Gastrocnemius medialis (tissue), 4 donors: ENCODE results near the gene SLC2A1. TPM values are rescaled to one million over a fixed set of nuclear protein-coding genes. Genes with fewer than 3 reads are reported as not detected.

Source experiments
- ATAC-seq, 2 donors: fragments of 150-250 bp; one replicate each; pipeline ENCODE4 v1.9.1; 2016
- DNase-seq, 2 donors: peaks; one replicate each; pipeline ENCODE4 v3.0.0-alpha.2; 2019
- H3K27ac ChIP-seq, 4 donors: fragments of 200-600 bp; sonication (generic); 1 replicate in 1 of 4; 2 replicates in 3 of 4; pipeline ENCODE4 v1.5.1; 2016 to 2018; ENCODE audit warnings: mild to moderate bottlenecking in 2 of 4, moderate library complexity in 1 of 4
- H3K27me3 ChIP-seq, 3 donors: fragments of 200-600 bp; sonication (generic) in 2 of 3; 1 replicate in 1 of 3; 2 replicates in 2 of 3; pipeline versions ENCODE4 v1.5.1 to v1.6.0; 2016 to 2019; ENCODE audit warnings: mild to moderate bottlenecking in 1 of 3, moderate library complexity in 1 of 3
- H3K36me3 ChIP-seq, 2 donors: fragments of 200-600 bp; sonication (generic) in 1 of 2; one replicate each; pipeline ENCODE4 v1.5.1; 2017 to 2018
- H3K4me1 ChIP-seq, 2 donors: fragments of 200-600 bp; sonication (generic) in 1 of 2; one replicate each; pipeline ENCODE4 v1.5.1; 2016 to 2017; ENCODE audit warnings: mild to moderate bottlenecking in 2 of 2
- H3K4me3 ChIP-seq, 4 donors: fragments of 200-600 bp; sonication (generic) in 3 of 4; 1 replicate in 1 of 4; 2 replicates in 3 of 4; pipeline ENCODE4 v1.5.1; 2016 to 2019; ENCODE audit warnings: mild to moderate bottlenecking in 2 of 4
- H3K9me3 ChIP-seq, 3 donors: fragments of 200-600 bp; sonication (generic) in 2 of 3; 1 replicate in 1 of 3; 2 replicates in 2 of 3; pipeline ENCODE4 v1.5.1; 2016 to 2019
- CTCF ChIP-seq, 5 experiments: fragments of 450-650 bp in 3 of 5; fragments of 200-600 bp in 2 of 5; sonication (generic) in 2 of 5; IDR thresholded peaks in 4 of 5; conservative IDR thresholded peaks in 1 of 5; 1 replicate in 4 of 5; 2 replicates in 1 of 5; pipeline ENCODE4 v1.5.1; 2016 to 2019; ENCODE audit warnings: antibody characterized with exemption in 5 of 5, mild to moderate bottlenecking in 3 of 5, moderate library complexity in 3 of 5
- POLR2A ChIP-seq, 2 donors: fragments of 450-650 bp; IDR thresholded peaks; one replicate each; pipeline ENCODE4 v1.6.1; 2017; ENCODE audit warnings: antibody characterized with exemption in 2 of 2, mild to moderate bottlenecking in 2 of 2, moderate library complexity in 2 of 2
- in situ Hi-C, 4 donors: fragments of 200-750 bp; cut with MboI; loops; one replicate each; pipeline versions ENCODE4 v1.15.0 to v1.8.0; 2017; ENCODE audit warnings: low sequenced_read_pairs in 4 of 4
- intact Hi-C: fragments of 100-400 bp; cut with DNase I; formaldehyde crosslinking; loops from one replicate; pipeline ENCODE4 v1.15.1; 2023; ENCODE audit warnings: low total_unique reads
- total RNA-seq, 4 donors: library from RNA; depleted of rRNA; stranded (reverse); fragments of >200 nt; gene quantifications; one replicate each; pipeline versions ENCODE4 v1.1.0 to v1.2.3, GENCODE V29; 2016

SLC2A1 gene
- total RNA-seq, 4 donors from 2014 or later: 6.3 to 16.1 (median 9.4) TPM

- no peaks in the 10 kb centered on the region for H3K9me3 ChIP-seq
- intact Hi-C loops: no loop called here
- no peak for DNase-seq
- no peaks in the 10 kb centered on the region for H3K36me3 ChIP-seq
- H3K27me3 ChIP-seq: peaks cover 16 to 37% (median 26%) of the 10 kb centered on the region in 3 donors
- no peaks in the 10 kb centered on the region for H3K4me1 ChIP-seq
- ATAC-seq: no peak
- in situ Hi-C loops: no loop called here
- H3K27ac ChIP-seq: no peak overlapping the region
- TF ChIP-seq CTCF (IDR thresholded peaks at IDR 0.05 in 4 of 5, conservative IDR thresholded peaks at IDR 0.05 in 1 of 5): no peak
- TF ChIP-seq POLR2A (IDR thresholded peaks at IDR 0.05): no peak
- no peak overlapping the region for H3K4me3 ChIP-seq
Observed at GRCh38 chr1:42965378-42965777, 6.7 kb upstream of the SLC2A1 start.

GRCh38 chr1:42964044-42964812 lies 5.6 kb upstream of the SLC2A1 start:
- in situ Hi-C loops (no loop called here), intact Hi-C loops (no loop called here)
- Histone ChIP-seq H3K36me3 (no peaks in the 10 kb centered on the region), H3K4me1 (peaks cover 2 to 5% of the 10 kb centered on the region in 2 donors), H3K9me3 (no peaks in the 10 kb centered on the region), H3K27ac (no peak overlapping the region), H3K27me3 (peaks cover 28 to 46% (median 37%) of the 10 kb centered on the region in 3 donors), H3K4me3 (no peak overlapping the region)
- ATAC-seq (no peak), DNase-seq (no peak)
- TF ChIP-seq POLR2A (IDR thresholded peaks at IDR 0.05): no peak

- intact Hi-C loops: no loop called here
- no peak for TF ChIP-seq POLR2A (IDR thresholded peaks at IDR 0.05)
- no peak for TF ChIP-seq CTCF (IDR thresholded peaks at IDR 0.05 in 4 of 5, conservative IDR thresholded peaks at IDR 0.05 in 1 of 5)
- H3K36me3 ChIP-seq: no peaks in the 10 kb centered on the region
- in situ Hi-C loops: no loop called here
- H3K4me1 ChIP-seq: peaks cover 5 to 9% of the 10 kb centered on the region in 2 donors
- no peak for ATAC-seq
- DNase-seq: no peak
- H3K9me3 ChIP-seq: no peaks in the 10 kb centered on the region
- no peak overlapping the region for H3K27ac ChIP-seq
- peaks cover 35 to 52% (median 44%) of the 10 kb centered on the region in 3 donors for H3K27me3 ChIP-seq
- no peak overlapping the region for H3K4me3 ChIP-seq
Observed at GRCh38 chr1:42963378-42964043, 4.8 kb upstream of the SLC2A1 start.

- DNase-seq: no peak
- intact Hi-C loops: no loop called here
- Histone ChIP-seq H3K4me3 (no peak overlapping the region), H3K27ac (no peak overlapping the region), H3K36me3 (no peaks in the 10 kb centered on the region), H3K4me1 (peaks cover 5 to 9% of the 10 kb centered on the region in 2 donors), H3K9me3 (no peaks in the 10 kb centered on the region), H3K27me3 (peaks cover 35 to 52% (median 45%) of the 10 kb centered on the region in 3 donors)
- TF ChIP-seq CTCF (IDR thresholded peaks at IDR 0.05 in 4 of 5, conservative IDR thresholded peaks at IDR 0.05 in 1 of 5) (no peak), POLR2A (IDR thresholded peaks at IDR 0.05) (no peak)
- in situ Hi-C loops: no loop called here
- no peak for ATAC-seq
Observed at GRCh38 chr1:42962641-42963377, 4.1 kb upstream of the SLC2A1 start.
